Sigmoid colon (tissue), 4 donors: ENCODE data around the gene ENTR1.

Experiments used
- EP300 ChIP-seq, 4 donors: sonication (generic); formaldehyde crosslinking; IDR thresholded peaks; one replicate each; pipeline ENCODE4 v1.6.1; 2017; ENCODE audit warnings: antibody characterized with exemption in 4 of 4
- POLR2AphosphoS5 ChIP-seq, 4 donors: sonication (generic); formaldehyde crosslinking; IDR thresholded peaks; one replicate each; pipeline ENCODE4 v1.6.1; 2017; ENCODE audit warnings: antibody characterized with exemption in 4 of 4
- TF ChIP-seq, protein P1 (sequence below), 4 experiments: fragments of 450-650 bp in 3 of 4; fragments of 200-600 bp in 1 of 4; IDR thresholded peaks; one replicate each; pipeline ENCODE4 v1.5.1; 2016 to 2019; ENCODE audit warnings: antibody characterized with exemption in 4 of 4, mild to moderate bottlenecking in 3 of 4, moderate library complexity in 2 of 4

DNA sequence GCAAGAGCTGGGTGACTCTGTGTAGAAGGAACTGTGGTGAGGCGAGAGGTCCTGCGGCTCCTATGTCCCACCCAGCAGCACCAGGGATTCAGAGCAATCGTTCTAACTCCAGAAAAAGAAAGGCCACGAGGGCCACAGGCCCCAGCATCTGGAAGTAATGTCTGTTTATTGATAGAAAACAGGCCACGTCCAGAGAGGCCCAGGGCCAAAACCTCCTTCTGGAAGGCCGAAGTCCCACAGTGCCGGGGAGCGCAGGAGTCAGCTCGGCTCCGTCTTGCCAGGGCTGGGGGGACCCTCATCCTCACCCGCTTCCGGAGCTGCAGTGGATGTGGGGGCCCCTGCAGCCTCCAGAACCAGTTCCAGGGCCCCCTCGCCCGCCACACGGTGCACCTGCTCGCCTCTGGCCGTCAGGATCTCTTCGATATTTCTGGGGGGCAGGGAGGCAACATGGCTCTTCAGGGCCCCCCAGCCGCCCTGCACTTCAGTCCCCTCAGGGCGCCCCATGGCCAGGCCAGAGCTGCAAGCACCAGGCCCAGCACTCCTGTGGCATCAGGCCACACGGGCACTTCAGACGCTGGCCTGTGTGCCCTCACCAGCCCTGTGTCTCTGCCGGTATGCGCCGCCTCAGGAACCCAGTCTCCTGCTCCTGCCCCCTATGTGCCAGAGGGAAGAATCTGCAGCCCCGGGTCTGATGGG is 48.5 kb downstream of the ENTR1 start:
- TF ChIP-seq, protein P1, sequence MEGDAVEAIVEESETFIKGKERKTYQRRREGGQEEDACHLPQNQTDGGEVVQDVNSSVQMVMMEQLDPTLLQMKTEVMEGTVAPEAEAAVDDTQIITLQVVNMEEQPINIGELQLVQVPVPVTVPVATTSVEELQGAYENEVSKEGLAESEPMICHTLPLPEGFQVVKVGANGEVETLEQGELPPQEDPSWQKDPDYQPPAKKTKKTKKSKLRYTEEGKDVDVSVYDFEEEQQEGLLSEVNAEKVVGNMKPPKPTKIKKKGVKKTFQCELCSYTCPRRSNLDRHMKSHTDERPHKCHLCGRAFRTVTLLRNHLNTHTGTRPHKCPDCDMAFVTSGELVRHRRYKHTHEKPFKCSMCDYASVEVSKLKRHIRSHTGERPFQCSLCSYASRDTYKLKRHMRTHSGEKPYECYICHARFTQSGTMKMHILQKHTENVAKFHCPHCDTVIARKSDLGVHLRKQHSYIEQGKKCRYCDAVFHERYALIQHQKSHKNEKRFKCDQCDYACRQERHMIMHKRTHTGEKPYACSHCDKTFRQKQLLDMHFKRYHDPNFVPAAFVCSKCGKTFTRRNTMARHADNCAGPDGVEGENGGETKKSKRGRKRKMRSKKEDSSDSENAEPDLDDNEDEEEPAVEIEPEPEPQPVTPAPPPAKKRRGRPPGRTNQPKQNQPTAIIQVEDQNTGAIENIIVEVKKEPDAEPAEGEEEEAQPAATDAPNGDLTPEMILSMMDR (IDR thresholded peaks at IDR 0.05) = no peak
- TF ChIP-seq POLR2AphosphoS5 (IDR thresholded peaks at IDR 0.05) = peak; percentile 15 to 81 (median 65)
- no peak for TF ChIP-seq EP300 (IDR thresholded peaks at IDR 0.05)
